22Rv1 (cell line): Measurements from ENCODE around the gene ECE2.
"Not testable (repeated sequence)": the region's sequence is repeated elsewhere in the genome, so short reads cannot be mapped to it uniquely, and the experiment has no call there.

Source experiments
- ZFX ChIP-seq: fragments of 450-650 bp; IDR thresholded peaks from 2 replicates; pipeline ENCODE4 v1.6.1; 2017; ENCODE audit warnings: antibody characterized with exemption, borderline replicate concordance
- TF ChIP-seq, protein P1 (sequence below): fragments of 450-650 bp; IDR thresholded peaks from 2 replicates; pipeline ENCODE4 v1.5.1; 2017; ENCODE audit warnings: mild to moderate bottlenecking

DNA sequence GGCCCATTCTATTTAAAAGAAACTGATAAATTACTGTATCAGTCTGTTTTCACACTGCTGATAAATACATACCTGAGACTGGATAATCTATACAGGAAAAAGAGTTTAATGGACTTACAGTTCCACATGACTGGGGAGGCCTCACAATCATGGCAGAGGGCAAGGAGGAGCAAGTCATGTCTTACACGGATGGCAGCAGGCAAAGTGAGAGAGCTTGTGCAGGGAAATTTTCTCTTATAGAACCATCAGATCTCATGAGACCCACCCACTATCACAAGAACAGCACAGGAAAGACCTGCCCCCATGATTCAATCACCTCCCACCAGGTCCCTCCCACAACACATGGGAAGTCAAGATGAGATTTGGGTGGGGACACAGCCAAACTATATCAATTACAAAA is 8.6 kb upstream of the ECE2 start:
- TF ChIP-seq, protein P1, sequence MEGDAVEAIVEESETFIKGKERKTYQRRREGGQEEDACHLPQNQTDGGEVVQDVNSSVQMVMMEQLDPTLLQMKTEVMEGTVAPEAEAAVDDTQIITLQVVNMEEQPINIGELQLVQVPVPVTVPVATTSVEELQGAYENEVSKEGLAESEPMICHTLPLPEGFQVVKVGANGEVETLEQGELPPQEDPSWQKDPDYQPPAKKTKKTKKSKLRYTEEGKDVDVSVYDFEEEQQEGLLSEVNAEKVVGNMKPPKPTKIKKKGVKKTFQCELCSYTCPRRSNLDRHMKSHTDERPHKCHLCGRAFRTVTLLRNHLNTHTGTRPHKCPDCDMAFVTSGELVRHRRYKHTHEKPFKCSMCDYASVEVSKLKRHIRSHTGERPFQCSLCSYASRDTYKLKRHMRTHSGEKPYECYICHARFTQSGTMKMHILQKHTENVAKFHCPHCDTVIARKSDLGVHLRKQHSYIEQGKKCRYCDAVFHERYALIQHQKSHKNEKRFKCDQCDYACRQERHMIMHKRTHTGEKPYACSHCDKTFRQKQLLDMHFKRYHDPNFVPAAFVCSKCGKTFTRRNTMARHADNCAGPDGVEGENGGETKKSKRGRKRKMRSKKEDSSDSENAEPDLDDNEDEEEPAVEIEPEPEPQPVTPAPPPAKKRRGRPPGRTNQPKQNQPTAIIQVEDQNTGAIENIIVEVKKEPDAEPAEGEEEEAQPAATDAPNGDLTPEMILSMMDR, result not testable (repeated sequence)
- not testable (repeated sequence) for TF ChIP-seq ZFX
